H1 (cell line): ENCODE results near the gene ANKS1B. TPM values are rescaled to one million over a fixed set of nuclear protein-coding genes. Genes with fewer than 3 reads are reported as not detected.

ENCODE experiments used
- ASH2L ChIP-seq: fragments of 200-600, 300-600 bp; sonication (generic); IDR thresholded peaks from one replicate; pipeline ENCODE4 v1.7.1; 2017; ENCODE audit warnings: low read length
- CTCF ChIP-seq, 3 experiments: IDR thresholded peaks; 1 replicate in 2 of 3; 2 replicates in 1 of 3; pipeline versions ENCODE4 v1.5.1 to v1.6.1; 2011; ENCODE audit warnings: low read length in 3 of 3, mild to moderate bottlenecking in 3 of 3, inconsistent platforms in 2 of 3, low read depth in 1 of 3, moderate library complexity in 1 of 3; ENCODE audit not compliant: insufficient read depth in 1 of 3; ENCODE audit errors: control extremely low read depth in 1 of 3
- FOSL1 ChIP-seq: IDR thresholded peaks from 2 replicates; pipeline ENCODE4 v1.6.1; 2011; ENCODE audit warnings: mild to moderate bottlenecking, low read depth, low read length, moderate library complexity; ENCODE audit not compliant: insufficient read depth
- RNF2 ChIP-seq: fragments of 200-900, 300-1000 bp; sonication (generic); IDR thresholded peaks from 2 replicates; pipeline ENCODE4 v1.7.1; 2016; ENCODE audit warnings: borderline replicate concordance, low read depth, mild to moderate bottlenecking, antibody characterized with exemption, low read length; ENCODE audit not compliant: poor library complexity, severe bottlenecking; ENCODE audit errors: missing control alignments
- TAF7 ChIP-seq: optimal IDR thresholded peaks from 2 replicates; pipeline ENCODE3; 2011; ENCODE audit warnings: low read depth, mild to moderate bottlenecking, inconsistent platforms, low read length, moderate library complexity, borderline replicate concordance
- polyA plus RNA-seq, 7 experiments: library from polyadenylated mRNA; depleted of rRNA in 3 of 7; stranded (reverse) in 5 of 7; unstranded in 2 of 7; fragments of >200 nt in 5 of 7; fragments of 200-250 nt in 2 of 7; gene quantifications; 1 replicate in 5 of 7; 2 replicates in 1 of 7; 4 replicates in 1 of 7; pipeline versions ENCODE4 v1.2.1 to v1.2.3, GENCODE V29; 2011 to 2013; ENCODE audit warnings: missing spikeins in 2 of 7, mixed read lengths in 2 of 7
- total RNA-seq: library from RNA; stranded (reverse); fragmentation: NEBNext Ultra II Directional; extraction: Animal tissue kit (Norgen Biotek cat#: 25700); gene quantifications from 2 replicates; pipeline ENCODE4 v1.2.1, GENCODE V29; 2021

The ANKS1B gene
- total and polyA plus RNA-seq, 2 of the 8 experiments (the other 6 are each of a cell fraction or from before 2014, with no cell fraction given), result 2.7 to 6.1 TPM

- TF ChIP-seq FOSL1 (no peak), TAF7 (no peak), ASH2L (no peak), RNF2 (no peak), CTCF (IDR thresholded peaks at IDR 0.05; ENCODE audit: control extremely low read depth in 1 of 3, insufficient read depth in 1 of 3, low read depth in 1 of 3, low read length in 3 of 3) (no peak)
These were observed 1116.2 kb downstream of the ANKS1B start (continued) for GRCh38 chr12:98868538-98868937.
